Amniotic epithelial cell (primary cell): Measurements from ENCODE around the gene FA2H.
"Not testable (repeated sequence)": the region's sequence is repeated elsewhere in the genome, so short reads cannot be mapped to it uniquely, and the experiment has no call there.

ENCODE experiments used
- DNase-seq: peaks from one replicate; pipeline ENCODE4 v3.0.0-alpha.2; 2010; ENCODE audit warnings: low read depth

FA2H gene

DNA sequence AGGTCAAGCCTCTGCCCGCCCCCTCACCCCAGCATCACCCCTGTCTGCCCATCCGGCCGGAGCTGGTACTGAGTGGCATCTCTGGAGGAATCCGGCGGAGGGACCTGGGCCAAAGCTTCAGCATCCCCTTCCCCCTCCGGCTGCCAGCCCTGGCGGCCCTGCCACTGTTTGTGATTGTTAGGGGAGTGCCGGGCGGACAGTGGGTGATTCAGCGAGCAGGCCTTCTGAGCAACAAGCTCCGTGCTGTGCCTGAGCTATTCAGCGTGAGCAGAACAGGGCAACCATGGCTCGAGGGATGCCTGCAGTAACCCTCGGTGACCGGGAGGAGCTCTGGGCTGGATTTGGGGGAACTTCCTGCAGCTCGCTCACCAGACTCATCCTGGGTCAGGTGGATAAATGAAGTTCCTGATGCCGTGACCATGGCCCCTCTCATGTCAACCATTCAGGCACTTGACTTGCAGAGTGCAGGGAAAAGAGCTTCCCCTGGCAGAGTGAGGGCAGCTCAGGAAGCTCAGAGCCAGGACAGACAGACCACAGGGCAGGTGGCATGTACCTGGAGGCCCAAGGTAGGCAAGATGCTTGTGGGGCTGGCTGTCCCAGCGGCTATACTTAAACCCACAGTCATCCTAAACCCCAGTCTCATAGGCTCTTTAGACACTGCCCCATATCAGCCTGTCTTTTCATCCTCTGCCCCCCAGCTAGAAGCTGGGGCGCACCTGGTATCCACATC is 49.6 kb downstream of the FA2H start:
- DNase-seq: peak; percentile 83

DNA sequence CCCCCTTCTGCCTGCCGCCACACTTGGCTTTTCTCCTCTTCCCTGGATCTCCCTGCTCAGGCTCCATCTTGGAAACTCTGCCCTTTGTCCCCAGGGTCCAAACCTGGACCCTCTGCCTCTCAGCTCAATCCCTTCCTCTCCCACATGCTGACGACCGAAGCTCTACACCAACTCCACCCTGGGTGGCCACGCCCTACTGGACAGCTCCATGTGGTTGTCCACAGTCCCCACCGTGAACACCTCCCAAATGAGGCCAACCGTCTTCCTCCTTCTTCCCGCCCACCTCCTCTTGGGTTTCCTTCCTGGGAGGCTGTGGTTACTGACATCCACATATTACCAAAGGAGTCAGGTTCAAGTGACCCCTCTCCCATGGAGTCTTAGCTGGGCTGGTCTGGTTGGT is 51.4 kb downstream of the FA2H start:
- DNase-seq: no peak

DNA sequence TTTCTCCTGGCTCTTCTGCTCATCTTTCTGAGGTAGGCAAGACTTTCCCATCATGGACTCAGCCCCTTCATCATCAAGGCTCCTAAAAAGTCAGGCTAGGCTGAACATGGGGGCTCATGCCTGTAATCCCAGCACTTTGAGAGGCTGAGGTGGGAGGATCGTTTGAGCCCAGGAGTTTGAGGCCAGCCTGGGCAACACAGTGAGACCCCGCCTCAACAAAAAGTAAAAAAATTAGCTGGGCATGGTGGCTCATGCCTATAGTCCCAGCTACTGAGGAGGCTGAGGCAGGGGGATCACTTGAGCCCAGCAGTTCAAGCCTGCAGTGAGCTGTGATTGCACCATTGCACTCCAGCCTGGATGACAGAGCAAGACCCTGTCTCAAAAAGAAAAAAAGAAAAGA is 52.5 kb downstream of the FA2H start:
- DNase-seq: not testable (repeated sequence)

DNA sequence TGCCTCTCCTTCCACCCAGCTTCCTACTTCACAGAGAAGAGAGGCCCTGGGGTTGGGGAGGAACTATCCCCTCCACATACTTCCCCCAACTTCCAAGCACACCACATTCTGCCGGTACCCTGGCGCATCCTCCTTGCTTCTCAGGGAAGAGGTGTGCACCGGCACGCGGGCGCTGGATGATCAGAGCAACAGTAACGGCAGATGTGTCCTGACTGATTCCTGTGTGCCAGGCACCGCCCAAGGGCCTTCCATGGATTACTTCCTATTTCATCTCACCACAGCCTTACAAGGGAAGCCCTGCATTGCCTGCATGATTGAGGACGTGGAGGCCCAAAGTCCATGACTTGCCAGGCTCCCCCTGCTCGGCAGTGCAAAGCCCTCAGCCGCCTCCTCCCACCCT is 52.9 kb downstream of the FA2H start:
- DNase-seq: no peak

DNA sequence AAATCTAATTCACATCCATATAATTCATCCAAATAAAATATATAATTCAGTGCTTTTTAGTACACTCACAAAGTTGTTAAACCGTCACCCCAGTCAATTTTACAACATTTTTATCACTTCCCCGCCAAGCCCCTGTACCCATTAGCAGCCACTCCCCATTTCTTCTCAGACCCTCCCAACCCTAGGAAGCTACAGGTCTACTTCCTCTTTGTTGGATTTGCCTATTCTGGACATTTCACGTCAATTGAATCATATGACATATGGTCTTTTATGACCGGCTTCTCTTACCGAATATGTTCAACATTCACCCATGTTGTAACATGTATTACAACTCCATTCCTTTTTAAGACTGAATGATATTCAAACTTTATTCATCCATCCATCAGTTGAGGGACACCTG is 54.0 kb downstream of the FA2H start:
- DNase-seq: no peak

DNA sequence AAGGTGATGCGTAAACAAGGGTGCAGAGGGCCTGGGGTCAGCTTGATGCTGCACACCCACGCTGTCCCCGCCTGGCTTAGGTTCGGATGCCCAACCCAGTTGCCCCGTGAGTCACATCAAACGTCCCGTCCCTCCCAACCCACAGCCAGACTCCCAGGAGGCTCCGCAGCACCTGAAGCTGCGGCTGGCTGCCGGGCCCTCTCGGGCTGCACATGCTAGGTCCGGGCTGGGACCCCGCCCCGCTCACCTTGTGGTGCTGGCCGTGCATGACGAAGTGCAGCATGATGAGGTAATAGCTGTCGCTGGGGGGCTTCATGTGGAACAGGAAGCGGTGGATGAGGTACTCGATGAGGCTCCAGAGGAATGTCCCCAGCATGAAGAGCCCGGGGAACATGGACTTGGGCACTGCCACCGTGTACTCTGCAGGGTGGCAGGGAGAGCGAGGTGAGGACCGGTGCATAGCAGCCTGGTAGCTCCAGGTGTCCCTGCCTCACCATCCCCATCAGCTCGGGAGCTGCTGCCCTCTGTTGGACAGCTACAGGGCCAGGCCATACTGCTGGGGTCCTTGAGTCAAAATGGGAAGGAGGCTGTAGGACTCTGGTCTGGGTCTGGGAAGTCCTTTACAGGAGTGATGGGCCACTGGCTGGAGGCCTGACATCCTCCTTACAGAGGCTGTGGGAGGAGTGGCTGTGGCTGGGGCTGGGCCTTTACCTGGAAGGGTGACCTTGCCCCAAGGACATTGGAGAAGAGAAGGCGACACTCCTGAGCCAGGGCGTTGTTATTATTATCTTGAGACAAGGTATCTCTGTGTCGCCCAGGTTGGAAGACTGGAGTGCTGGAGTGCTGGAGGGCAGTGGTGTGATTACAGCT is 55.6 kb downstream of the FA2H start:
- no peak for DNase-seq

DNA sequence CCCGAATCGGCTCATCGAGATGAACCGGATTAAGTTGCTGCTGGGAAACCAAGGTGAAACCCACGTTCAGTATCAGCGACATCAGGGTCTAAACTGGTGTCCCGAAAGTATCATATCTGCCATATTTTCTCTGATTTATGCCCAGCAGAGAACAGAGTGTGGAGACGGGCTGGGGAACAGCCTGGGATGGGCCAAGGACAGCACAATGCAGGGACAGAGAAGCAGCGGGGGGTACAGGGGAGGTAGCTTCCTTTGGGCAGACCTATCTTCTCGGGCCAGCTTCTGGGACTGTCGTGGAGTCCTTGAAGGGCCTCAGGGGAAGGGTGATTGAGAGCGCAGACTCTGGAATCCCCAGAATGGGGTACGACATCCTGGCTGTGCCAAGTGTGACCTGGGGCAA is 56.5 kb downstream of the FA2H start:
- no peak for DNase-seq

DNA sequence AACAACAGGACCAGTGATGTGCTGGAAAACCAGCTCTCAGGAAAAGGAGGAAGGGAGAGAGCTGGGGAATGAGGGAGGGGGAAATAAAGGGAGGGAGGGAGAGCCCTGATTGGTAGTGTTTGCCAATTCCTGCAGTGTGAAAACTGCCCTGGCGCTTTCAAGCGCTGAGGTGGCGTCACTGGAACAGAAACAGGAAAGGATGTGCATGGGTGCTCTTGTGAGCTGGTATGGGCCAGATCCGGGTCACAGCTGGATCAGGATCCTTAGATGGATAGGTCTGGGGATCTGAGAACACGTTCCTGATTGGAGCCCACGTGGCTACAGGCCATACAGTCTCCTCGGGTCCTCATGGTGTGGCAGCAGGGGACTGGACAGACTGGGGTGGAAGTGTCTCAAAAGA is 57.3 kb downstream of the FA2H start:
- DNase-seq: no peak

DNA sequence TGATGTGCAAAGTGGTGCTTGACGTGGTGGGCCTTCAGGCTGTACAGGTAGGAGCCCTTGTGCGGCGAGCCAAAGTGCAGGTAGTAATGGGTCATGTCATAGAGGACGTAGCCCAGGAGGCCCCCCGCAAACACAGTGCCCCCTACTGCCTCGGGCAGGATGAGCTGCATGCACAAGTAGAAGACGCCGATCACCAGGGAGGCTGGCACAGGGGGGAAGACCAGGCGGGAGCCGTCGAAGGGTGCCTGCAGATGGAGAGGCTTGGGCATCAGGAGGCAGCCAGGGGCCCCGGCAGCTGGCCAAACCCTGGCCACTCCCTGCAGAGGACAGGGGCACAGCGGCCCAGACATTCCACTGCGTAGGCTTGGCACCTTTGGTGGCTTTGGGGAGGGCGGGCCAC is 58.3 kb downstream of the FA2H start:
- DNase-seq: no peak

DNA sequence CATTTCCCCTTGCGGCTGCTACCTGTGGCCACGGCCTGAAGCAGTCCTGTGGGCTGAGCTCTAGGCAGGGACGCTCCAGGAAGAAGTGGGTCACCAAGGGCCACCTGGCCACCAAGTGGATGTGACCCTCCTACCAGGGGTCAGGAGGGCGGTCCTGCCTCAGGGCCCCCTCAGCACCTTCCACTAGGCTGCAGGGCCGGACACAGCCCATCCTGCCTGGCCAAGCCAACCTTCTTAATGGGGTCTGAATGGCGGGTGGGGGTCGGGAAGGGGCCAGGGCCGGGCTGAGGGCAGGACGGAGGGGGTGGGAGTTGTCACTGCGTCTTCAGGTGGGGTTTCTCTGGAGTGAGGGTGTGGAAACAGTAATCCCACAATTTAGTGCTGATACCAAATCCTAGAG is 60.7 kb downstream of the FA2H start:
- DNase-seq: no peak

DNA sequence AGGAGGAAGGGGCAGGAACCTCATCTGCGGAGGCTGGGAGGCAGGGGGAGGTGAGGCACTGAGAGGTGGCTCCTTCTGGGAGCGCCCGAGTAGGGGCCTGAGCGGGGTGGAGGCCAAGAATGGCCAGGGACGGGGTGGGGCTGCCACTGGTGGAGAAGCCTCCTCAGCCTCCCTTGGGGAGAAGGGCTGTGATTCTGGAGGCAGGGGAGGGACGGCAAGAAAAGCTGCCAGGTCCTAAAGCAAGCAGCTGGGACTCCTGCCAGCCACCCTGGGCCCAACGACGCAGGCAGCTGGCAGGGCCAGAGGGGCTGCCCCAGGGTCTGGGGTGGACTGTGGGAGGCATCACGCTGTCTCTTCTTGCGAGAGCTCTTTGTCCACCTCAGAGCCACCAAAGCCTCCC is 61.3 kb downstream of the FA2H start:
- DNase-seq: no peak

DNA sequence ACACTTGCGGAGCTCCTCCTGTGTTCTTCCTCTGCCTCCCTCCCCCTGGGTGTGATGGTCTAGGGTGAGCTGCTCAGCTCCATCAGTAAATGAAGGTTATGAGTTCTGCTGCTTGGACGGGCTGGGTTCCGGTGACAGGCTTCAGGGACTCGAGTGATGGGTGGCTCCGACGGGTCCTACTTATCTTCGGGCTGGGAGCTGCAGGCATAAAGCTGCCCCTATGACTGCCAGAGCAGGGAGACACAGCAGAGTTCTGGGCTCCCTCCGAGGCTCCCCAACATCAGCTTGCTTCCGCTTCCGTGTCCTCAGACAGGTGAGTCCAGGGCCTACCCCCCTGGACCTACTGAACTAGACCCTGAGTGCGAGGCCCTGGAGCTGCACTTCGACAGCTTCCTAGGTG is 62.7 kb downstream of the FA2H start:
- no peak for DNase-seq

DNA sequence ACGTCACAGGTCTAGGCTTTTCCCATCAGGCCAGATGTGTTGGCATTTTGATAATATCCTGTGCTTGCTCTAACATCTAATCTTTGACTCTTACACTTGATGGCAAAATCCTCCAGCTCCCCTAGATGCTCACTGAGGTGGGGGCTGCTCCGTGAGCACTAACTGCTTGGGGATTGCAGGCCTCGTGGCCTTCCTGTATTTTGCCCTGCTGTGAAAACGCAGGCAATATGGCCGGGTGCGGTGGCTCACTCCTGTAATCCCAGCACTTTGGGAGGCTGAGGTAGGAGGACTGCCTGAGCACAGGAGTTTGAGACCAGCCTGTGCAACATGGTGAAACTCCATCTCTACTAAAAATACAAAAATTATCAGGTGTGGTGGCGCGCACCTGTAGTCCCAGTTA is 64.2 kb downstream of the FA2H start:
- DNase-seq: no peak

DNA sequence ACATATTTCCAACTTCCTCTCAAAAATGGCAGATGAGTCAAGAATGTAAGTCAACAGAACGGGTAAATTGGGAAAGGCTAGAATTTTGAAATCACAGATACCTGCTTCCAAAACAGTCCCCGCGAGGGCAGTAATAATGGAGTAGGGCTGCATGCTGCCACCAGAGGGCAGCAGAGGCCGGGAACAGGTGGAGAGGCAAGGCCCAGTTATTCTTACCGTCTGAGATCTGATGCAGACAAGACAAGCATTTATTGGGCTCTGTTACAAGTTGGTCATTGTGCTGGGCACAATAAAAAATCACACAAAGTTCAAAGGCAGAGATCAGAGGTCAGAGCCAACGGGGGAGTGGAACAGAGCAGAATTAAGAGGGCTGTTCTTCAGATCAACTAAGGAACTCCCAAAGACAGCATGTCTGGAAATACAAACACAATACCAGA is 65.2 kb downstream of the FA2H start:
- DNase-seq: peak; percentile 72

DNA sequence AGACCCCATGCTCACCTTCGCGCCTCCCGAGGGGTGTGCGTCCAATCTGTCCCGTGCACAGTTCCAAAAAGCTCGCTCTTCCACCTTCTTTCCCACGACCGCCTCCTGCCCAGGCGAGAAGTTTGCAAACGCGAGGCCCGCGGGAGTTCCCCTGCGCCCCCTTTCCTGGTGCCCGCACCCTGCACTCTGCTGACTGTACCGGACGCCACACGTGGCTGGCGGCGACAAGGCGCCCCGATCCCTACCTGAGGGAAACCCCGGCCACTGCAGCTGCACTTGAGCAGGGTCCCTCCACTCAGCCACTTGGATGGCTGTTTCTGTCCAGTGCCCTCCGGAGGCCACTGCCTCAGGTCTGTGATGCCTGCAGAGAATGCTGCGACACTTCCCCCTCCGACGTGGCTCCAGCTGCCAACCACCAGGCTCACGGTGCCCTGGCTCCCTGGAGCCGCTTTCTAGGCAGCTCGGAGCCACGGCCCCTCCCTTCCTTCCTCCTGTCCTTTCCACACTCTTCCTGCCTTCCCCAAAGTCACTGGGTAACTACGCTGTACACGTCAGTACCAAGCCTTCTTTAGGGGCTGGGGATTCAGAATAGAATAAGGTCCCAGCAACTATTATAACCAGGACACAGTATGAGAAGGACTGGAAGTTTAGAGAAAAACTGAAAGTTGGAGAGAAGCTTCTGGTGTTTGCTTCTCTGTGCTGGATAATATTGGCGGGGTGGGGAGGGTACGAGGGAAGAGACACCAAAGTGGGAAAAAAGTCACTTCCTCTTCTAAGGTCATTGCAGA is 74.0 kb downstream of the FA2H start, which contains the start of gene MLKL:
Gene MLKL (minus strand): TSS at position 425 of the 788 bp plus-strand sequence. CDS start 5,105 bp downstream, outside the sequence.
- peak; percentile 6 for DNase-seq

DNA sequence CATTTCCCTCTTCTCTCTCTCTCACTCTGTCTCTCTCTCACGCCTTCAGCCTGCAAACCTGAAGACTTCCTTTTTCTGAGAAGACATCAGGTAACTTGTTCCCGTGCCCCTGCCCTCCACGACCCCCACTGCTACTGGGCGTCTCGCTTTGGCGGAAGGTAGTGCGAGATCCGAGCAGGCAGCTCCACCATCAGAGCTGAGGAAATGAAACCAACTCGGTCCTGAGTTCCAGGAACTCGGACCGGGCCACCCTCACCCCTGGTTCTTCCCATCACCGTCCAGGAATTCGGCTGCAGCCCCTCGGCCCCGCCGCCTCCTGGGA is 74.5 kb downstream of the FA2H start:
- DNase-seq: peak; percentile 5

DNA sequence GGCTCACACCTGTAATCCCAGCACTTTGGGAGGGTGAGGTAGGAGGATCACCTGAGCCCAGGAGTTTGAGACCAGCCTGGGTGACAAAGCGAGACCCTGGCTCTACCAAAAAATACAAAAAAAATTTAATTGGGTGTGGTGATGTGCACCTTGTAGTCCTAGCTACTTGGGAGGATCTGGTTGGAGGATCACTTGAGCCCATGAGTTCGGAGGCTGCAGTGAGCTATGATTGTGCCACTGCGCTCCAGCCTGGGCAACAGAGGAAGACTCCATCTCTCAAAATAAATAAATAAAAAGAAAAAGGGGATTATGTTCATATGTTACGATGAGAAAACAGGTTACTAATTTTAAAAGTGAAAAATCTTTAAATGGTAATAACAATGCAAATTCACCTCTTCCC is 75.0 kb downstream of the FA2H start:
- no peak for DNase-seq

DNA sequence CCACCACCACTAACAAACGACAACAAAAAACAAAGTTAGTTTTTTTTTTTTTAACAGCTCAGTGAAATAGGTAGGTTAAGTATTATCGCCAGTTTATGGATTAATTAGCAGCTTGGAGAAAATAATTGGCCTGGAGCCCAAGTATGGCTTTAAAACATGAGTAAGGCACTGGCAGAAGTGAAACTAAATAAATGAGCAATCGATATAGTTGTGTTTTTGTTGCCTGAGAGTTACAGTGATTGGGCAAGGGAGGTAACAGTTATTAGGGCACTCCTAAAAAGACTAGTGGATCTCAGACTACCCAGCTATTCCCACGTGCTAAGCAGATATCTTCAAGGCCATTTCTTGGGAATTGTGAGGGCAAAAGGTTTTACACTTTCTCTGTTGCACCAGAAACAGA is 76.4 kb downstream of the FA2H start:
- peak; percentile 13 for DNase-seq

DNA sequence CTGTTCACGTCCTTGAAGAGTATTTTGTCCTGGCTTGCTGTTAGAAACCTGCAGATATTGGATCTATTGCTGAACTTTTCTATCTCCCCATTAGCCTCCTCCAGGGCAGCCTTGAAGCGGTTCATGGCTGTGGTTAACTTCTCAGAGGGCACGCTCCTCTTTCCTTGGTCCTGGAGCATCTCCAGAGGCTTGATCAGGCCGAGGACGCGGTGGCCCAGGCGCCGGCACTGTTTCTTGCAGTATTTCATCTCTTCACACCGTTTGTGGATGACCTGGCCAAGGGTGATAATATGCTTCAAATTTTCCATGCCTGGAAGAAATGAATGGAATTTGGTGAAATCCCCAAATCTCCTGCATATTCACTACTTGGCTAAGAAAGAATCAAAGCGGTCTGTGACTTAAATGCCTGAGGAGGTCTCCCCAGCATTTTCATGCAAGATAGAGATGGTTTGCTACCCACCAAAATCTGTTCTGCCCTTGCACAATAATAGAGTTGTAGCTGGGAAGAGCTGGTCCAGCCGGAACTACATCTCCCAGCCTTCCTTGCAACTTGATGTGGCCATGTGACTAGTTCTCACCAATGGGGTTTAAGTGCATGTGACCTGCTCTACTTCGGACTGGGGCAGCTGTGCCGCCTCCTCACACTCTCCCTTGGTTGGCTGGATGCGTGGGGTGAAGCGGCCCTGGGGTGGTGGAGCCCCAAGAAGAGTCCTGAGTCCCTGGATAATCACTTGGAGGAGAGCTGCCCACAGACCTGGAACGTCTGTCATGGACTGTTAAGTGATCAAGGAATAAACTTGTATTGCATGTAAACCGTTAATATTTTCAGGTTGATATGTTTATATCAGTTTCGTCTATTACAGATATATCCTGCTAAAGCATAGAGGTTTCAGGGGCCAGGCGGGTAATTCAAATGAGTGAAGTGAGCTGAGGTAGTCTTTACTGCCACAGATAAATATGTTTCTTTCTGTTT is 78.9 kb downstream of the FA2H start:
- peak; percentile 95 for DNase-seq

DNA sequence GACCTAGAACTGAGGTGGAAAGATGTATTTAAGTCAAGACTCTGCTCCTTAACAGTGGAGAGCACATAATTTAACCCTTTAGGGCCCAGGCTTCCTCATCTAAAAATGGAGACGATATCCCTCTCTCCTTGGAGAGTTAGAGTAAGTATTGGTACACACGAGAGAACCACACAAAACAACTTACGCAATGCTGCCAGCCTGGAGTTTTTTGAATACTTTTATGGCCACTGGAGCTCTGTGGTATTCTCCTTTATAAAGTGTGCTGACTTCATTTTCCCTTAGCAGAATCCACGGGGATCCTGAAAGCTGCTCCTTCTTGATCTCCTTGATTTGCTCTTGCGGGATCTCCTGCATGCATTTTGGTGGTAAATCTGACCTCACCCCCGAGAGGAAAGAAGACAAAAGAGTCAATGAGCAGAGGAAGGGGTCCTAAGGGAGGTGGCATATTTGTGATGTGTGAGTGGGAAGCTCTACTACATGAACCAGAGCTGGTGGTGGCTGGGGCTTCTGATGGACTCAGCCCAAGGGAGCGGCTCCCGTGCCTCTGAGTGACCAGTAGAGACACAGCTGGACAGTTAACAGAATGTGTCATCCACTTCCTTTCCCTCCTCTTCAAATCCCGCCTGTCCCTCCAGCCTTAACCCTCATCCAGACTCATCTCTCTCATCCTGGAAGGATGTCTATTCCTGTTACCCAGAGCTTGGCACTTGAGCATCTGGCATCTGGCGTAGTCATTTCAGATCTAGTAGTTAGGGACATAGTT is 83.3 kb downstream of the FA2H start:
- DNase-seq: peak; percentile 87

DNA sequence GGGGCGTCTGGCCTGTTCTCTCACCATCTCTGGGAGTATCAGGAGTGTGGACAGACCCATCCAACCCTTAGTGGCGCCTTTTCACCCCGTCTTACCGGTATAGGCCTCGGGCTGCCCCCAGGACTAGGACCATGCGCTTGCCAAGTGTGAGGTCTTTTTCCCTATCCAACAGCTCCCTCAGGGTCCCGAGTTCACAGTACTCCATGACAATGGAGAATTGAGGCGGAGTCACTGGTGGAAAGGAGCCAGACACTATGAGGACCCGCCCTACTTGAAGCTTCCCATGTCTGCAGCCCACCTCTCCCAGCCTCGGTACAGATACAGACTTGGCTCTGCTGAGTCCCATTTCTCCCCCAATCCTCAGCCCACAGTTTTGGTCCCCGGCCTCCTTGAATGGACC is 92.1 kb downstream of the FA2H start:
- DNase-seq: no peak
